Activated CD4-positive, alpha-beta T cell treated with anti-CD3 and anti-CD28 coated beads, Interleukin-2, amount 50 U/mL, for 24 hours (primary cell): ENCODE measurements around the gene WDFY2.
"Not testable (repeated sequence)": the region's sequence is repeated elsewhere in the genome, so short reads cannot be mapped to it uniquely, and the experiment has no call there.

ENCODE experiments used
- DNase-seq, 2 donors: peaks; one replicate each; pipeline ENCODE4 v3.0.0-alpha.2; 2020; ENCODE audit warnings: low read depth in 1 of 2, low spot score in 1 of 2

WDFY2 gene

GRCh38 chr13:51663973-51664957, 80.0 kb downstream of the WDFY2 start:
- no peak for DNase-seq

DNA sequence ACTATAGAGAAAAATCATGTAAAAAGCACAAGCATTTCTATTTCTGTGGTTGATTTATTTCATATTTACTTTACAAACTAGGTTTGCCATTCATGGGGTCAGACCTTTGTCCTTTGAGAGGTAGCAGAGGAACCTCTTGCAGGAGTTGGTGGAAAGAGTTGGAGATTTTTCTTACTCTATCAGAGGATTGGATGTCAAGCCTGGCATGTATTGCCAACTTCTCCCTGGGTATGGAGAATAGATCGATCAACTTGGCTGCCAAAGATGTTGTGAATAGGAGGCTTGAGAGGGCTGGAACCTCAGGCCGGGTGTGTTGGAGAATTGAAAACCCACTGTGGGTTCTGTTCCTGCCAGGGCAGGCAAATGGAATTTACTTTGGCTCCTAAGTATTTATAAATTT, 81.2 kb downstream of the WDFY2 start:
- no peak for DNase-seq

DNA sequence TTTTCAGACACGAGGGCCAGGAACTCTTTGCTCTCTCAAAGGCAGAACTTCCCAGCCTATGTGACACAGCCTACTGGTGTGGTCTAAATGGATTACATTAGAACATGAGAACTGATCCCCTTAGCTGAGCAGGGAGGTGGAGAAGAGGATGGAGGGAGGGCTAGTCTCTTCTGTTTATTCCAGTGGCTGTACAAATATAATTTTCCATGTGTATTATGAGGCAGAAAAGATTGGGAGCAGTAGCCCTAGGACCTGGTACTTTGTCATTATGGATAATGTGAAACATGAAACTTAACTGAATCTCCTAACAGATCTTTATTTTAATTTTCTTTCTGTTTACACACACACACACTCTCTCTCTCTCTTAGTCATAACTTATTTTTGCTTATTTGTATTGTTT, 82.1 kb downstream of the WDFY2 start:
- no peak for DNase-seq

- DNase-seq, result no peak
These were observed 82.6 kb downstream of the WDFY2 start for GRCh38 chr13:51666839-51667238.

DNA sequence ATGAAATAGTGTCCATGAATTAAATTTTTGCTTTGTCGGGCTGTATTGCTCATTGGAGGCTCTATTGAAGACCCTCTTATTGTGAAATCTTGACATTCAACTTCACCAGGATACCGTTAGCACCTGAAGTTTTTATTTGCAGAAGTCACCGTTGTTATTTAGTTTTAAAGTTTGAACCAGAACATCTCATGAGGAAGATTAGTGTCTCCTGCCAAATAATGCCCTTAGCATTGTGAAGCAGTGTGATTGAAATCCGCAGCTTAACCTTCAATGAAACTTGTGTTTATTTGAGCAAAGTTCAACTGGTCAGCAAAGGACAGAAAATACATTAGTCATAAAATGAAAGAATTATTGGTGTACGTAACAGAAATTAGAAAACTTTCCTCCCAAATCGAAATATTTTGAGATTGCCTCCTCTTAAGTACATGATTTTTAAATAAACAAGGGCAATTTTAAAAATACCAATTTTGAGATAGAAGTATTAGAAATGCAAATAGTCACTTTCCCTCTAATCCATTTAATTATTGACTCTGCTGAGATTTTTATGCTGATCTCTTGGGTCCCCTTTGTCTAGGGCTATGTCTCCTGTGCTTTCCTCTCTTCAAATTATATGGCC, 84.4 kb downstream of the WDFY2 start:
- no peak for DNase-seq

DNA sequence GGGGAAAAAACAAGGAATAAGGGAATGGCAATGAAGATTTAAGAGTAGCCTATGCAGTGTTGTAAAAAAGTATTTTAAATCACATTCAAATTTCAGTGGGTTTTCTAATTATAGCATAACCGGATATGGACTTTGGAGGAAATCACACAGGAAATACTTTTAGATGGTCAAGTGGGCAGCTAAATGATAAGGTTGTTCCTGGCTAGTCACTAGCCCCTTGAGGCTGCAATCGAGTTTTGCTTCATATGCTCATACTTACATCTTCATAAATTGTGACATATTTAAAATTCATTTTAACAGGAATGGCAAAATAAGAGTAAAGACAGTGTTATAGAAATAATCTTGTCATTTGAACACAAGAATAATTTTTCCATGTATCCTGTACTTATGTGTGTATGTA, 88.9 kb downstream of the WDFY2 start:
- no peak for DNase-seq

GRCh38 chr13:51674276-51674675, 90.0 kb downstream of the WDFY2 start:
- DNase-seq, result no peak

- DNase-seq, result no peak
These were observed 91.1 kb downstream of the WDFY2 start for GRCh38 chr13:51675385-51675784.

GRCh38 chr13:51675877-51676276, 91.6 kb downstream of the WDFY2 start:
- no peak for DNase-seq

DNA sequence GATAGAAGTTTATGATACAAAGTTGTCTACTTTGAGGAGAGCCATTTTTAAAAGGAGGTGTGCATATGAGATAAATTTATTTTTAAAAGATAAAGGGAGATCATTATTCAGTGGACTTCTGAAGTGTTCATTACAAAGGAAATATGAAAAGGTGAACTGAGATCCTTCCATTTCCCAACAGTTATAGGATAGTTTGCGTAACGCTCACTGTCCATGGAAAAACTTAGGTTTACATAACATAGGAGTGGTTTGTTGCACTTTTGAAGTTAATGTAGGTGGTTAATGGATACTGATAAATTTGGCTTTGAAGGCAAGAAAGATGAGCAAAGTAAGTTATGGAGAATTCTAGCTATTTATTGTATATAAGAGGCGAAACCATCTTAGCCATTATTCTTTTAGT, 92.5 kb downstream of the WDFY2 start:
- no peak for DNase-seq

GRCh38 chr13:51678420-51678819, 94.2 kb downstream of the WDFY2 start:
- DNase-seq, result no peak

DNA sequence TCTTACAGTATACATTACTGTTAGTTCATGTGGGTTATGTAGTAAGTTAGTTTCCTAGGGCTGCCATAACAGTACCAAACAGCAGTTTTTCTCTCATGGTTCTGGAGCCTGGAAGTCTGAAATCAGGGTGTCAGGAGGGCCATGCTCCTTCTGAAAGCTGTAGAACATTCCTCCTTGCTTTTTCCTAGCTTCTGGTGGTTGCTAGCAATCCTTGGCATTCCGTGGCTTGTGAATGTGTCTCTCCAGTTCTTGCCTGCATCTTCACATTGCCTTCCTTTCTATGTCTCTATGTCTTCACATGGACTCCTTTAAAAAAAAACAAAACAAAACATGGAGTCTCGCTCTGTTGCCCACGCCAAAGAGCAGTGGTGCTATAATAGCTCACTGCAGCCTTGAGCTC, 95.4 kb downstream of the WDFY2 start:
- no peak for DNase-seq

DNA sequence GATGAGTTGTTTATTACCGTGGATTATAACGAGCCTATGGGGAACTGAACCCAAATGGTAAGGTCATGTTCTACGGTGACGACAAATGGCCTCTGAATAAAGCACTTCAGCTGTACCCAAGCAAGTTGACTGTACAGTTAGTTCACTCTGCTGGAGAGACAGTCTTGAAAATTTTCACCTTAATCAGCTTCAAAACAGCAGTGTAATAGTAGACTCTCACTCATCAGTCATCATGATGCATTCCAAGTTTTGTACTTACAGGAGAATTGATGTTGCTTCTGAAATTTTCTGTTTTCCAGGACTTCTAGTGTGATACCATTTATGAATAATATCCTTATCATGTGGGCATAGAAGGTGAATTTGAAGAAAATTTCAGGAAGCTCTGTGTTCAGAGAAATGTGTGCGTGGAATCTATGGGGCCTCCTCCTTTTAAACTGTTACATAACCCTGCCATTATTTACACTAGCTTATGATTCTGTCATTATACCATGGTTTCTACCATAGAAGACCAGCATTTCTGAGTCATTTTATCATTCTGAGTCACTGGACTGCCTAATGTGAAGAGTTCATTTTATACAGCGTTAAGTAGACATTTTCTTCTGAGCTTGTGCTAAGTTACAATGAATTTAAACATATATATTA, 96.9 kb downstream of the WDFY2 start:
- no peak for DNase-seq

DNA sequence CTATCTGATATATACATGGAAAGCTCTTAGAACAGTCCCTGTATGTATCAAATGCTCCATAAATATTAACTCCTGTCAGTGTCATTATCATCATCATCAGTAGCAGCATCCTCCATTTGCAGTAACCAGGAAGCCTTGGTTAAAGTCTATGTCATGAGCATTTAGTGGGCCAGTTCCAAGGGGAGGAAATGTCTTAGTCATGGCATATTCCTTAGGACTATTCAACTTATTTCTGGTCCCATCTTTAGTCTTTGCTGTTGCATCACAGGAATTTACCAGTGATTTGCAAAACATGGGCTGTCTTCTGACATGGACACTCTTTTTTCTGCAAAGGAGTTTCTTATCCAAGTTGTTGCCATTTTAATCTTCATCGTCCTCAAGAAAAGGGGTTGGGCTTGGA, 98.4 kb downstream of the WDFY2 start:
- no peak for DNase-seq

- no peak for DNase-seq
These were observed 99.3 kb downstream of the WDFY2 start for GRCh38 chr13:51683597-51683996.

- no peak for DNase-seq
These were observed 99.8 kb downstream of the WDFY2 start for GRCh38 chr13:51684076-51684475.

GRCh38 chr13:51687947-51688714, 103.9 kb downstream of the WDFY2 start:
- no peak for DNase-seq

- no peak for DNase-seq
These were observed 104.8 kb downstream of the WDFY2 start for GRCh38 chr13:51688937-51689662.

DNA sequence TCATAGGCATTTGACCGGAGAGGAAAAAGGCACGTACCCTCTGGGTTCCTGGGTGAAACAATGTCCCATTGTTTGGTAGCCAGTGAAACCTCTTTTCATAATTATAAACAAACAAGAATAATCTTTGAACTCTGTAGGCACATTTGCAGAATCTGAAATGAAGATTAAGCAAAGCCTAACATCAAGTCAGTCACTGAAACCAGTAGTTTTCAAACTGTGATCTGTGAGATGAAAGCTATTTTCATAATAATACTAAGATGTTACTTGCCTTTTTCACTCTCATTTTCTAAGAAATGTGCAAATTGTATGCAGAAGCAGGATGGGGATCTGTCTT, 105.4 kb downstream of the WDFY2 start:
- DNase-seq, result no peak

- not testable (repeated sequence) for DNase-seq
These were observed 111.4 kb downstream of the WDFY2 start for GRCh38 chr13:51695677-51696076.

DNA sequence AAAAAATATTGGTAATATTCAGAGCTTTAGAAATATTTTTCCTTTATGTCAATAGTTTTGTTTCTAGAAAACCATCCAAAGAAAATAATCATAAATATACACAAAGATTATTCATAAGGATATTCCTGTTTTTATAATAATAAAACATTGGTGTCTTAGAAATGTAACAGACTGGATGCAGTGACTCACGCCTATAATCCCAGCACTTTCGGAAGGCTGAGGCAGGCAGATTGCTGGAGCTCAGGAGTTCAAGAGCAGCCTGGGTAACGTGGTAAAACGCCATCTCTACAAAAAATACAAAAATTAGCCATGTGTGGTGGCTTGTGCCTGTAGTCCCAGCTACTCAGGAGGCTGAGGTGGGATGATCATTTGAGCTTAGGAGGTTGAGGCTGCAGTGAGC, 112.9 kb downstream of the WDFY2 start:
- no peak for DNase-seq
